GM19023 (cell line): ENCODE results near the gene TBPL1.
"Not testable (repeated sequence)": the region's sequence is repeated elsewhere in the genome, so short reads cannot be mapped to it uniquely, and the experiment has no call there.

Source experiments
- ATAC-seq: cut with Tn5 transposase; IDR thresholded peaks from one replicate; pipeline ENCODE4 v1.9.1; 2021; ENCODE audit warnings: mild to moderate bottlenecking, moderate library complexity; ENCODE audit not compliant: unreplicated experiment

The TBPL1 gene

DNA sequence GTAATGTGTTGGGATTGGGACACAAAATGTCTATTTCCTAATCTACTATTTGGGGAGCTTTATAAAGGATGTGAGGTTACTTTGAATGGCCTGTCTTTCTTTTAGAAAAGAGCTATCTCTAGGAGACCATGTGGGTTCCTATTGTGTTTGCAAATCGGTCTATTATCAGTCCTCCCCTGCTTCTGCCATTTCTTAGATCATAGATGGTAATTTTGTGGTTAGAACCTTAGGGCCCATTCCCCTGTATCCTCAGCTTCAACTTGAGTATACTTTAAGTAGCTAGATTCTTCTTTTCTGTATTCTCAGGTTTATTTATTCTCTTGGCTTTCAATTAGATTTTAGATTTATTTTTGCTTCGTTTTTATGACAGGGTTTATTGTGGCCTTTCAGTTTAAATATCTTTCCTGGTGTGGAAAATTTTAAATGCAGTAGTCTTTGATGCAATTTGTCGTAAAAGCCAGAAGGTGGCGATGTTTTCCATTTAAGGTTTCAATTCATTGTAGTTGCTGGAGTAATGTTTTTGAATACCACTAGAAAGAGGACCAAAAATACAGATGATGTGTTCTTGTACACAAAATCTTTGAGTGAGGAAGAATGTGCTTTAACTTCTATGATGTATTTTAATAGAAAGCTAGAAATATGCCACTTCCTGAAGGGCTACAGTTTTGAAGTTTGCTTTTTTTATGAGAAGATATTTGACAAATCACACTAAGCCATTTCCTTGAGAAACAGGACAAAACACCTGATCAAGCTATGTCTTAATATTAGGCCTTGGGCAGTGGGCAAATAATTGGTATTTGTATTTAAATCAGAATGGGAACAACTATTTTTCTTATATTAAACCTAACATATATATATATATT, 20.3 kb downstream of the TBPL1 start:
- ATAC-seq, result peak; percentile 54

DNA sequence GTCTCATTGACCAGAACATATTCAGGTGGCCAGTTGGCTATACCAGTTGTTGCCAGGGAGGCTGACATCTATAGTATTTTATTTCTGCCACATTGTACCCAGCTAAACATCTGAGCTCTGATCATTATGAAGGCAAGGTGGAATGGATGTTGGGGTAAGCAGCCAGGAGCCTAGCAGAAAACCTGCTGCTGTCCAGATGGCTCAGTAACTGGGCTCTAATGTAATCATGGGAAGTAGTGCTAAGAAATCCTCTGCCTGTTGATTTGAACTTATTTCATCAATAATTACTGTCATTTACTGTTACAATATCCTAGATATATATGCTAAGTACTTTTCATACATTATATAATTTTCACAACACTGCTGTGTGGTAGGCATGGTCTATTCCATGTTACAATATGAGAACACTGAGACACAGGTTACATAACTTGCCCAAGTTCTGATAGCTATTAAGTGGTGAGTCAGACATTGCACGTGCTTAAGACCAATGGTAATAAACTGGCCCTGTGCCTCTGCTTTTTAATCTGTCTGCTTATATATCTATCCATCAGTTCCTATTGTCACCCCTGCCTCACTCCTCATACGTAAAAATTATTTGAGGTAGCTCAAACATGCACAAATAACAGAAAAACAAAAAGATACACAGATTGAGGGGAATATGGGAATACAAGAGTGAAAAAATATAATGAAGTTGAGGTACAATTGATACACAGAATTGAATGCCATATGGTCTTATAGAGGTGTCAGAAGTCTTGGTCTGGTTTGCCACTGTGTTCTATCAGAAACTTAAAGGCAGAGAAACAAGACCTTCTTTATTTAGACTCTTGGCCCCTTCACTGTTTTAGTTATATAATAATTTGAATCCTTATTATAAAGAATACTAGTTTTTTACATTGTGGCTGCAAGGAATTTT, 25.2 kb downstream of the TBPL1 start:
- peak; percentile 63 for ATAC-seq

DNA sequence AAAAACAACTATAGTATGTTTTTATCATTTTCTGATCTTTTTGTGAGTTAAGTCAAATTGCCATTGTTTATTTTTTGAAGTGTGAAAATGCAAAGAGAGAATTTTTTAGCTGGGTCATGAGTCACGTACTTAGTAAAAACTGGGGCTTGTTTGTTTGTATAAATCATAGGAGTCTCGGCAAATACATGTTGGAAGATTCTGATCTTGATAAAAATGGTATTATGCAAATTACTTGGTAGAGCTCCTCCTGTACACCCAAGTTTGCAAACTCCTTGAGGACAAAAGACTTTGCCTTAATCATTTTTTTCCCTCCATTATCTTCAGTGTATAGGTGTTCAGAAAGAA, 25.8 kb downstream of the TBPL1 start:
- ATAC-seq, result no peak

DNA sequence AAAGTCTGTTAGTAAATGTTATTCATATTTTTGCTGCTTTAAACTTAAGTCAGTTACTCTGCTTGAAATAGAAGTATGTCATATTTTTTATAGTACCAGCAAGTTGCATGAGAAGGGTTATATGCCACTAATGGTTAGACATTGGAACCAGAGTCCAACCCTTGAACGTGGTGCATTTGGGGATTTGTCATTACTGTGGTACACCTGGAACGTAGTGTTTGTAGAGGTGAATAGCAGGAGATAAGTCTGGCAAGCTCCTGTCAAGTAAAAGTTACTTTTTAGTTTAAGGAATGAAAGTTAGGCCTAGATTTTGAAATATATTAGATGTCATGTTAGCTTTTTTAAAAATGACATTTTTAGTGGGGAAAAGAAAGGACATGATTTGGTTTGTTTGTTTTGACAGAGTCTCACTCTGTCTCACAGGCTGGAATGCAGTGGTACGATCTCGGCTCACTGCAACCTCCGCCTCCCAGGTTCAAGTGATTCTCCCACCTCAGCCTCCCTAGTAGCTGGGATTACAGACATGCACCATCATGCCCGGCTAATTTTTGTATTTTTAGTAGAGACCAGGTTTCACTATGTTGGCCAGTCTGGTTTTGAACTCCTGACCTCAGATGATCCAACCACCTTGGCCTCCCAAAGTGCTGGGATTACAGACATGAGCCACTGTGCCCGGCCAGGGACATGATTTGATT, 26.4 kb downstream of the TBPL1 start:
- not testable (repeated sequence) for ATAC-seq

DNA sequence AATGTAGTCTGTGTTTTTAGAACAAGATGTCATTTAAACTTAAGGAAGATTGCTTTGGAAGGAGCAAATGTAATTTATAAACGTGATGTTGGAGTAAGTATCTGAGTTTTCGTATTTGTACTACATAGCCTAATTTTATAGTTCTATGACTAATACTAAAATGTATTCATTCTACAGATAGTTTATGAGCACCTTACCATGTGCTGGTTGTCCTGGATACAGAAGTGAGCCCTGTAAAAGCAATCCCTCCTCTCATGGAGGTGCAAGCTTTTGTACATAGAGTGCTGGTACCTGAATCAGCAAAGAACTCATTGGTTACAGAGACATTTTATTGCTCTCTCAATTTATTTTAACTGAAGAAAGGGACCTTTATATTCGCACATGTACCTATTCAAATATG, 27.1 kb downstream of the TBPL1 start:
- ATAC-seq, result no peak

DNA sequence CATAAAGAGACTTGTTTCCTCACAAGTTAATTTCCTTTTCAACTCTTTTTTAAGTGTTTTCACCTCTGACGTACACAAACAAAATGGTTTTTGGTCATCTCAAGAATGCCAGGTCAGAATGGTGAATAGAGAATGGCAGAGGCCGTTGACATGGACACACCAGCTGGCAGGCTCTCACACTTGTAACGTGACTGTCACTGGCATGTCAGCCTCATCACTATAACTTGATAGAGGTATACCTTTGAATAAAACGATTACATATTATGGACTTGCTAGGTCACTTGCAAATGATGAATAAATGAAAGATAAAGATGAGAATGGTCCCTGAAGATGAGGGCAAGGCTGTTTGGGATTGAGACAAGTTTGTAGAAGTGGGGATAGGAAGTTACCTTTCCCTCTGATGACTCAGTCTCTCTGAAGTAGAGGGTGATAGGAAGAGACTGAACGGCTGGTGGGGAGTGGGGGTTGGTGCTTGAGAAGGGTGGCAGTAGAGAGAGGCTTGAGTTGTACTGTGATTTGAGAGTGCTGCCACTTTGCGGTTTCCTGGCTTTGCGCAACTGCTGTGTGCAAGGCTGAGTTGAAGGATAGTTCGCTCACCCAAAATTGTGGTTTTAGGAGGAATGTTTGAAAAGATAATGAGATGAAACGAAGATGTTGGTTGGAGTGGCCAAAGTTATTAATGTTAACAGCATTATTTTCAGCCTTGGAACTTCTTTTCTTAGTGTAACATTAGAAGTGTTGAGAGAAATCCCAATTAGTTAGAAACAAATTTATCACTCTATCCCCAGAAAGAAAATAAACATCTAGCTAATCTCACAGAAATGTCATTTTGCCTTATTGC, 30.3 kb downstream of the TBPL1 start:
- ATAC-seq, result no peak

DNA sequence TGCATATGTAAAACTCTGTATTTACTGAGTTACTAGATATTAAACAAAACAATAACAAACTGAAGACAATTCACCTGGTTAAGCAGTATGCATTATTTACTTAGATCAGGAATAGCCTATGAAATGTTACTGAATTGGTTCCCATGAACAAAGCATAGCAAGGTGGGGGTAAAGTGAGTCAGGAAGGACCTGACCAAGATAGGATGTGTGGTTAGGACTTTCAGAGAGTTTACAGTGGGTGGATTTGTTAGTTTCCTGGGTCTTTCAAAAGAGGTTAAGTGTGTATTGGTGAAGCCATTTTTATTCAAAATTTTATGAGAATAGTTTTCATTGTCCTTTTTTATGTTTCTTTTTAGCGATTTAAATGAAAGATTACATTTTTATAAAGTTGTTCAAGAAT, 32.9 kb downstream of the TBPL1 start:
- ATAC-seq, result no peak

DNA sequence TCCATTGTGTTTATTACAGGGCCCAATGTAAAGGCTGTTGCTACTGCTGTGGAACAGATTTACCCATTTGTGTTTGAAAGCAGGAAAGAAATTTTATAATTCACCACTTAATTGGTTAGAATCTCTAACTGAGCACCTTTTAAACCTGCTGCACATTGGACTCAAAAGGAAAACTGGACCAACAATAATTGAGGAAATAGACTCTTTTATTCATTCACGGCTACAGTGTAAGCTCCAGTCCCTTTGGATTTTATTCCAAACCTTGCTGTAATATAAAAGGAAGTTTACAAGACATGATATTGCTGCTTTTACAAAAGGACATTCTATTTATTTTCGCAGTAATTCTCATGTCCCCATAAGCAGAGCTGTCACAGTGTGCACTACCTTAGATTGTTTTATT, 33.9 kb downstream of the TBPL1 start:
- ATAC-seq, result no peak

DNA sequence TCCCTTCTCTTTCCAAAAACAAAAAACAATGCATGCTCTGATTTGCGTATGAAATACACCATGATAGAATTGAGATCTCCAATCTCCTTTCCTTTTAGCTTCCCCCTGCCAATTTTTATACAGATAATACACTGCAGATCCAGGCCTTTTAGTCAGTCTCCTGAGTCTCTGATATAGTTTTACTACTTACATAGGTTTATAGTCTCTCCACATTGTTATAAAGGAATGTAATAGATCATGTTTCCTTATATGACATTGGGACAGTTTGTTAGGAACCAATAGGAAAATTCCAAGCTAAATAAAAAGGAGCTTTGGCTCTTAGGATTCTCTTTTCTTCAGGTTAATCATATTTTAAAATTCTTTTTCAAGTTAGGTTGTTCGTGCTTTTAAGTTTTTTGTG, 36.5 kb downstream of the TBPL1 start:
- no peak for ATAC-seq

DNA sequence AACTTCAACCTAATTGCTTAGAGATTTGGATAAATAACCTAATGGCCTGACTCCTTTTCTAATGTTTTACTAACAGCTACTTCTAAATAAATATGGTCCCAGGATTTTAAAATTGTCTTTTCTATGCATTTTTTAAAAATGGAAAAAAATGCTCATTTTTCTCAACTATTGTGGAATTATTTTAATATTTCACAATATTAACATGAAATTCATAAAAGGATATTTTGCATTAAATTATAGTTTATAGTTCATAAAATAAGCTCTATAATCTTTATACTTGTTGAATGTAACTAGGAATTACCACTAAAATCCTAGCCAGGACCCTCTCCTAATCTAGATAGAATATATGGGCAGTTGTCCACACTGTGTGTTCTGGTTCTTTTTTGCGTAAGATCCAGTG, 37.3 kb downstream of the TBPL1 start:
- no peak for ATAC-seq

DNA sequence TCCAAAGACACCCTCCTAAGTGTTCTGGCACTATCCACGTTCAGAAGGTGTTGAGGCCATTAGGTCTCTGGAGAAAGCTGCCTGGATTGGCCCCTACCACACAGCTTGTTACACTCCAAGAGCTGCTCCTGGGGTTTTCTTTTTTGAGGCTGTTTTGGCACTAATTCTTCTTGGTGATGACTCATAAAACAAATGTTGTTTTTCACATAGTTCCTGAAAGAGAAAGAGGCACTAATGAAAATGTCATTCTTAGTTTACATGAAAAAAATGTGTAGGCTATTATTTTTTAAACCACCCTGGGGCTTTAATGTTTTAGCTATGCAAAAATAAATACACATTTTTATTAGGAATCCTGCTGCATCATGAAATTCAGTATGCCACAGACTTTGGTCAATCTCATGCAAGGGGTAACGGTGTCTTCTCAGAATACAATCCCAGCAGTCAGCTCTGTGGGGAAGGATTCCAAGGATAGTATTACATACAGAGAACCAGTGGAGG, 38.1 kb downstream of the TBPL1 start:
- ATAC-seq, result no peak

DNA sequence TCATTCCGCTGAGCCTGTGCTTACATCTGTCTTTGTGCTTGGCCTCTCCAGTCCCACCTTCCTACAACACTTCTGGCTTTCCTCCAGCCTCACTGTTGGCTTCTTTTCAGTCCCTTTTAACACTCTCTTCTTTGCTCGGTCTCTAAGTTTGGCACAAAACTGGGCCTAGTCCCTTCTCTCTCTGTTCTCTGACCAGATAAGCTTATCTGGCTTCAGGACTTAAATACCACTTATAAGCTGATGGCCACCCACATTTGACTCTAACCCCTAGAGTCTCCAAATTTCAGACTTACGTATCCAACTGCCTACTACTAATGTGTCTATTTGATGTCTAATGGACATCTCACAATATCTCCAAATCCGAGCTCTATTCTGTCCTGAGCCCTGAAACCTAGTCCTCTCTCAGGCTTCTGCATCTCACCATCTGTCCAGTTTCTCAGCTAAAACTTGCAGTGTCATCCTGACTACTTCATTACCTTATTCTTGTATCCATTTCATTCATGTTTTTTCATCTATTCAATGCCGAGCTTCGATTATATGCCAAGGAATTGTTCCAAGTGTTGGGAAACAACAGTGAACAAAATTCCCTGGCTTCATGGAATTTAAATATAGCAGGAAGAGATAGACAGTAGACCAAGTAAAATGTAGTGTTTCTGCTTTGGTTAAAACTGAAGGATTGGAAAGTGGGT, 40.1 kb downstream of the TBPL1 start:
- no peak for ATAC-seq

DNA sequence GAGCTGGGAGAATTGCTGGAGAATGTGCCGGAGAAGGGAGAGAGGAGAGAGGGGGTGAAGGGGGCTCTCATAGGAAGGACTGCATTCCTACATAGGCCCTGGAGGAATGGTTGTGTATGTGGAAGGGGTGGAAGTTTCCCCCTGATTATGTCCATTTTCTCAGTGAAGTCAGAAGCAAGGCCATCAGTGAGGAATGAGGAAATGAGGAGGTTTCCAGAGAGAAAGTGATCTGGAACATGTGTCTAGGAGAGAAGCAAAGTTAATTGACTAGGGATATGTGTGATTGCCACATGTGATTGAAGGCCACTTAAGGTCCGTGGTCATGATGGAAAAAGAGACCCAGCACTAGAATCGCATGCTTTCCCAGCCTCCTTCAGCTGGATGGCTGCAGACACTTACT, 42.3 kb downstream of the TBPL1 start:
- no peak for ATAC-seq

DNA sequence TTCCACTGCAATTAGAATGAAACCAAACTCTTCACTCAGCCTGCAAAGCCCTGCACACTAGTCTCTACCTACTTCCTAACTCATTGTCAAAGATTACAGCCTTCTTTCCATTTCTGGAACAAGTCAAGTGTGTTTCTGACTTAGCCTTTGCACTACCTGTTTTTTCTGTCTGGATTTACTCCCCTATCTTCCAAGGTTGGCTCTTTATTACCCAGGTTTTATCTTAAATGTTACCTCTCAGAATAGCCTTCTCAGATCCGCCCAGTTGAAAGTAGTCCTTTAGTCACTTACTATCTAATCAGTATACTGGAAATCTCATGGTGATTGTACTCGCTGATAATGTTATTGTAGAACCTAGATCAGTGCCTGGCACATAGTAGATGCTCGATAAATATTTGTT, 42.7 kb downstream of the TBPL1 start:
- ATAC-seq, result no peak

DNA sequence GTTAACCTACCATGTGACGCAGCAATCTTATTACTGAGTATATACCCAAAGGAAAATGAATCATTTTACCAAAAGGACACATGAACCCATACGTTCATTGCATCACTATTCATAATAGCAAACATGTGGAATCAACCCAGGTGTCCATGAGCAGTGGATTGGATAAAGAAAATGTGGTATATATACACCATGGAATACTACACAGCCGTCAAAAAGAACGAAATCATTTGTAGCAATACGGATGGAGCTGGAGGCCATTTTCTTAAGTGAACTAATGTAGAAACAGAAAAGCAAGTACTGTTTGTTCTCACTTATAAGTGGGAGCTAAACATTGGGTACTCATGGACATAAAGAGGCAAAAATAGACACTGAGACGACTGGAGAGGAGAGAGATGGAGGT, 44.2 kb downstream of the TBPL1 start:
- no peak for ATAC-seq

DNA sequence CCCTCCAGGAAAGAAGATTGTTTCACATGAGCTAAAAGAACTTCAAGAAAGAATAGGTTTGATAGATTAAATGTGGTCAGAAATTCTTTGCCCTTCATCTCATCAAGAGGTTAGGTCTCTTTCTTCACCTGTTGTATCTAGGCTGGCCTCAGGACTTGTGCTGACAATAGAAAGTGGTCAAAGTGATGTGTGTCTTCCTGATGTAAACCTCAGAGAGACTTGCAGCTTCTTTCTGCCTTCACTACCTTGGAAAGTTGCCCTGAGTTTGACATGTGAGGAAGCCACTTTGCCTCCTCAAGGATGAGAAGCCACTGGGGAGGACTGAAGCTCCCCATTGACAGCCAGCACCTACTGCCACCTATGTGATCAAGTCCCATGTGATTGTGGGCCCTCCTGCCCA, 46.3 kb downstream of the TBPL1 start:
- no peak for ATAC-seq

DNA sequence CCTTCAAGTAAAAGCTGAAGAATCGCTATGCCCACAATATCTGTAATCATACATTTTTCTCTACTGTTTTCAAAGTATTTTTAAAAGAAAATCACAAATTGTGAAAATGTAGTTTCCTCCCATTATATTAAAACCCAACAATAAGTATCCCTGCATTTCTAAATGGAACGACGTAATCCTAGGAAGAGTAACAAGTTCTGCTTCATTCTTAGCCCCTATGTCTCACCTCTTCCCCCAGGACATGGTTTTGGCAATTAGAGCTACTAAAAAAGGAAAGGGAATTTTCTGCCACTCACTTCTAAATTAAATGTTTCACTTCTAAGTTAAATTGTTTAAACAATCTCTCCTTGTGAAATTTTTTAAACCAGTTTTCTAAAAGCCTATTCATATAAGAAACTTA, 47.4 kb downstream of the TBPL1 start:
- no peak for ATAC-seq

DNA sequence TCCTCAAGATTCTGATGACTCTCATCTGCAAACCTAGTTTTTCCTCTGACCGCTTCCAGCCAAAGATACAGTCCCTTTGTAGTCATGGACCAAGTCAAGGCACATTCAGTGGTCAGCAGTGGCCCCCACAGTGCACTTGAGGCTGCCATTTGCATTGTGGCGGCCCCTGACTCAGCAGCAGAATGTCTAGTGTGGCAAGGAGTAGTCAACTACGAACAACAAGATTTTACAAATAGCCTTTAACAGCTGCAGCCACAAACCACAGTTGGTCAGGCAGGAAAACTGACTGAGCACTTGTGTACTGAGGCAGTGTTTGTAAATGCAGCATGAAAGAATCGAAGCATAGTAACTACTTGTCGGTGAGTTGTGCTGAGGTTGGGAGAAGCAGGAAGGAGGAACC, 49.8 kb downstream of the TBPL1 start:
- no peak for ATAC-seq

DNA sequence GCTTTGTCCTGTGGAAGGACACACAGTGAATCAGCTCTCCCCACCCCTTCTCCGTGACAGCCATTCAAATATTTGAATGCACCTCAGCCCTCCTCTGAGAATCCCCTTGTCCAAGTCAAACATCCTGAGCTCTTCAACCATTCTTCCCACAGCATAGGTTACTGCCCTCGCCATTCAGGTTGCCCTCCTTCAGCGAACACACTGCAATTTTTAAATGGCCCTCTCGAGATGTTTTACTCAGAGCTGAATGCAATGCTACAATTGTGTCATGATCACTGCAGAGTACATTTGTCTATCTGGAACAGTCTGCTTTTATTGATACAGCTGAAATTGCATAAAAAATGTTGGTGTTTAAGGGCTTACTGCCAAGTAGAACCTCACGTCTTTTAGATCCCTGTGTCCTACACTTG, 50.5 kb downstream of the TBPL1 start:
- no peak for ATAC-seq

DNA sequence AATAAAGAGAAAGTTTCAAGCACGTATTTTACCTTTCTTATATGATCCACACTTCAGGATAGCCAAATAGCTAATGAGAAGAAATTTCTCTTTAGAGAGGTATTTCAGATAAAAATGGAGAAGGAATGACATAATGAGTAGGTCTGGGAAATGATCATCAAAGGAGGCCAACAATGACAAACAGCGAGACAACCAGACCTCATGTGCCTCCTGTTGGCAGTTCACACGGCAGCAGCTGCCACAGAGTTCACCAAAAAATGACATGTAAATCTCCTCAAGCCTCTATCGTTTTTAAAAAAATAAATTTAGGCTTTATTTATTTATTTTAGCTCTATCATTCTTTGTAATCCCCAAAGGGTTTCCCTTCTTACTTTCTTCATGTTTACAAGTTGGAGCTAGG, 51.7 kb downstream of the TBPL1 start:
- ATAC-seq, result no peak
